HepG2 (cell line): Measurements from ENCODE around the gene ADCY9. TPM values are rescaled to one million over a fixed set of nuclear protein-coding genes. Genes with fewer than 3 reads are reported as not detected.

Experiments used
- ARHGAP35 ChIP-seq: sonication (generic); formaldehyde crosslinking; IDR thresholded peaks from 2 replicates; pipeline ENCODE4 v1.9.0; 2022; ENCODE audit warnings: mild to moderate bottlenecking, inconsistent platforms, moderate library complexity, missing genetic modification reagents, borderline replicate concordance
- ARNT2 ChIP-seq: sonication (generic); formaldehyde crosslinking; IDR thresholded peaks from 2 replicates; pipeline ENCODE4 v1.8.0; 2022; ENCODE audit warnings: mild to moderate bottlenecking, low read depth, missing genetic modification reagents, moderate library complexity
- ELF3 ChIP-seq: IDR thresholded peaks from 2 replicates; pipeline ENCODE4 v1.6.1; 2016; ENCODE audit warnings: missing genetic modification reagents, missing compliant biosample characterization
- GABPB1 ChIP-seq: IDR thresholded peaks from 2 replicates; pipeline ENCODE4 v1.6.1; 2016; ENCODE audit warnings: mild to moderate bottlenecking, missing genetic modification reagents, moderate library complexity, missing compliant biosample characterization
- HOXD1 ChIP-seq: sonication (generic); formaldehyde crosslinking; IDR thresholded peaks from 2 replicates; pipeline ENCODE4 v1.5.0; 2020; ENCODE audit warnings: missing genetic modification reagents
- MEIS1 ChIP-seq: sonication (generic); formaldehyde crosslinking; IDR thresholded peaks from 2 replicates; pipeline ENCODE4 v1.9.0; 2021; ENCODE audit warnings: mild to moderate bottlenecking, missing genetic modification reagents, moderate library complexity, borderline replicate concordance
- MEIS2 ChIP-seq: sonication (generic); formaldehyde crosslinking; IDR thresholded peaks from 2 replicates; pipeline ENCODE4 v1.9.0; 2021; ENCODE audit warnings: mild to moderate bottlenecking, missing genetic modification reagents
- ONECUT2 ChIP-seq: sonication (generic); formaldehyde crosslinking; IDR thresholded peaks from 2 replicates; pipeline ENCODE4 v1.4.0; 2020; ENCODE audit warnings: missing genetic modification reagents
- RBAK ChIP-seq: sonication (generic); formaldehyde crosslinking; IDR thresholded peaks from 2 replicates; pipeline ENCODE4 v1.5.1; 2020; ENCODE audit warnings: mild to moderate bottlenecking, missing genetic modification reagents
- SNAPC2 ChIP-seq: sonication (generic); formaldehyde crosslinking; IDR thresholded peaks from 2 replicates; pipeline ENCODE4 v1.8.1; 2022; ENCODE audit warnings: mild to moderate bottlenecking, missing genetic modification reagents
- TOE1 ChIP-seq: sonication (generic); formaldehyde crosslinking; IDR thresholded peaks from 2 replicates; pipeline ENCODE4 v1.4.0; 2020; ENCODE audit warnings: mild to moderate bottlenecking, missing genetic modification reagents
- TOPORS ChIP-seq: sonication (generic); formaldehyde crosslinking; IDR thresholded peaks from 2 replicates; pipeline ENCODE4 v1.8.0; 2023; ENCODE audit warnings: mild to moderate bottlenecking, missing genetic modification reagents
- ZFP82 ChIP-seq: sonication (generic); formaldehyde crosslinking; IDR thresholded peaks from 2 replicates; pipeline ENCODE4 v1.5.1; 2020; ENCODE audit warnings: mild to moderate bottlenecking, missing genetic modification reagents, borderline replicate concordance
- ZFX ChIP-seq: sonication (generic); formaldehyde crosslinking; IDR thresholded peaks from 2 replicates; pipeline ENCODE4 v1.4.0; 2020; ENCODE audit warnings: mild to moderate bottlenecking, low read depth, missing genetic modification reagents, moderate library complexity
- ZNF292 ChIP-seq: sonication (generic); formaldehyde crosslinking; IDR thresholded peaks from 2 replicates; pipeline ENCODE4 v1.8.1; 2022; ENCODE audit warnings: mild to moderate bottlenecking, low read depth, missing genetic modification reagents, borderline replicate concordance
- ZNF446 ChIP-seq: sonication (generic); formaldehyde crosslinking; IDR thresholded peaks from 2 replicates; pipeline ENCODE4 v1.5.0; 2020; ENCODE audit warnings: mild to moderate bottlenecking, missing genetic modification reagents
- ZNF564 ChIP-seq: sonication (generic); formaldehyde crosslinking; IDR thresholded peaks from 2 replicates; pipeline ENCODE4 v1.8.1; 2023; ENCODE audit warnings: mild to moderate bottlenecking, missing genetic modification reagents
- ZNF615 ChIP-seq: sonication (generic); formaldehyde crosslinking; IDR thresholded peaks from 2 replicates; pipeline ENCODE4 v1.5.0; 2020; ENCODE audit warnings: mild to moderate bottlenecking, missing genetic modification reagents, borderline replicate concordance
- ZNF644 ChIP-seq: IDR thresholded peaks from 2 replicates; pipeline ENCODE4 v1.6.1; 2016; ENCODE audit warnings: low read depth
- polyA plus RNA-seq, 8 experiments: library from polyadenylated mRNA; depleted of rRNA in 3 of 8; stranded (reverse) in 7 of 8; unstranded in 1 of 8; fragments of >200 nt; fragmentation: Illumina TruSeq in 4 of 8; extraction: Trizol in 4 of 8; gene quantifications; 2 replicates each; pipeline versions ENCODE4 v1.2.1 to v1.2.3, GENCODE V29; 2011 to 2016; ENCODE audit warnings: low read depth in 4 of 8, missing spikeins in 1 of 8, mixed read lengths in 1 of 8; ENCODE audit not compliant: insufficient read depth in 1 of 8
- total RNA-seq, 5 experiments: library from RNA; depleted of rRNA; stranded (reverse); fragments of >200 nt; fragmentation: Illumina TruSeq; extraction: Trizol; gene quantifications; 2 replicates each; pipeline ENCODE4 v1.2.3, GENCODE V29; 2016; ENCODE audit warnings: low read depth in 1 of 5
- TF ChIP-seq, protein P1 (sequence below): sonication (generic); formaldehyde crosslinking; IDR thresholded peaks from 2 replicates; pipeline ENCODE4 v1.5.0; 2020; ENCODE audit warnings: mild to moderate bottlenecking, missing genetic modification reagents, borderline replicate concordance
- TF ChIP-seq, protein P2 (sequence below): sonication (generic); formaldehyde crosslinking; IDR thresholded peaks from 2 replicates; pipeline ENCODE4 v1.4.0; 2020; ENCODE audit warnings: missing genetic modification reagents
- TF ChIP-seq, protein P3 (sequence below): sonication (generic); formaldehyde crosslinking; IDR thresholded peaks from 2 replicates; pipeline ENCODE4 v1.5.1; 2020; ENCODE audit warnings: missing genetic modification reagents, mild to moderate bottlenecking, borderline replicate concordance

ADCY9 gene
- total and polyA plus RNA-seq, 2 of the 13 experiments (the other 11 are each of a cell fraction or from before 2014, with no cell fraction given): 11.2 to 13.9 TPM

DNA sequence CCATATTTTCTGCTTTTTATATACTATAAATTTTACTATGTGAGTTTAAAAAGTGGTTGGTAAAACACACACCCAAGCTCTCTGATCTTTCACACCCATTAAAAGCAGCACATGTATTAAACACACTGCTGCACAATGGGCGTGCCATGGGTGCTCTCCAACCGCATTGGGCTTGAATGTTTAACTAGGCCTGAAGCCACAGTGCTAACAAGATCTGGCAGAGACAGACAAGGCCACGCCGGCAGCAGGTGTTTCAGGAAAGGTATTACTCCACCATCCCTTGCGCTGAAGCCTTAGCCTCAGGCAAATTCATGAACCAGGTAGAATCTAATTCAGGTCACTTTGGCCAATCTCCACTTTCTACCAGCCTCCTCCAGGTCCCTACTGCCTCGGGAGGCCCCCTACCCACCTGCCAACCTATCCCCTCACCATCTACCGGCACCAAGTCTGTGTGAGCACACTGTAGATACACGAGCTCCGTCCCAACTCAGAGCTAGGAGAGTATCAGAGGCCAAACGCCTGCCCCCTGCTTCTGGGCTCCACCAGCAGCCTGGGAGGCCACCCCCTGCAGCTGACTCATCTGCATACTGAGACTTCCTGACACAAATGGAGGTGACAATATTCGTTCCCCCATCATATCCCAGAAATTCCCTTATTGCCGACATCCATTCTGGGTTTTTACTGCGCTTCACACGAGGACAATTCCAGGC lies 95.0 kb downstream of the ADCY9 start (continued):
- TF ChIP-seq HOXD1 (no peak), ZNF446 (CRISPR knock-in tag) (no peak), TOPORS (CRISPR knock-in tag) (no peak), ZNF615 (no peak), MEIS1 (no peak), TOE1 (CRISPR knock-in tag) (no peak), ELF3 (CRISPR knock-in tag) (peak; percentile 37; the same call in 1 of the 2 replicates), GABPB1 (CRISPR knock-in tag) (no peak), MEIS2 (CRISPR knock-in tag) (peak; percentile 57; the same call in 1 of the 2 replicates), ZFX (CRISPR knock-in tag) (peak; percentile 94), RBAK (no peak), ARNT2 (CRISPR knock-in tag) (no peak), ARHGAP35 (no peak), ZNF292 (CRISPR knock-in tag) (peak; percentile 72; the same call in 1 of the 2 replicates), ONECUT2 (no peak), SNAPC2 (CRISPR knock-in tag) (0 out of 2 replicates have a peak, but pooled peaks have one; percentile 51), ZNF644 (peak; percentile 85), ZNF564 (CRISPR knock-in tag) (no peak), ZFP82 (CRISPR knock-in tag) (no peak)
- TF ChIP-seq, protein P1, sequence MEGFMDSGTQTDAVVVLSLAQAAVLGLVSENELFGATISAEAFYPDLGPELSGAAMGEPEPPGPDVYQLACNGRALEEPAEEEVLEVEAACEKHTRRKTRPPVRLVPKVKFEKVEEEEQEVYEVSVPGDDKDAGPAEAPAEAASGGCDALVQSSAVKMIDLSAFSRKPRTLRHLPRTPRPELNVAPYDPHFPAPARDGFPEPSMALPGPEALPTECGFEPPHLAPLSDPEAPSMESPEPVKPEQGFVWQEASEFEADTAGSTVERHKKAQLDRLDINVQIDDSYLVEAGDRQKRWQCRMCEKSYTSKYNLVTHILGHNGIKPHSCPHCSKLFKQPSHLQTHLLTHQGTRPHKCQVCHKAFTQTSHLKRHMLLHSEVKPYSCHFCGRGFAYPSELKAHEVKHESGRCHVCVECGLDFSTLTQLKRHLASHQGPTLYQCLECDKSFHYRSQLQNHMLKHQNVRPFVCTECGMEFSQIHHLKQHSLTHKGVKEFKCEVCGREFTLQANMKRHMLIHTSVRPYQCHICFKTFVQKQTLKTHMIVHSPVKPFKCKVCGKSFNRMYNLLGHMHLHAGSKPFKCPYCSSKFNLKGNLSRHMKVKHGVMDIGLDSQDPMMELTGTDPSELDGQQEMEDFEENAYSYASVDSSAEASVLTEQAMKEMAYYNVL: 0 out of 2 replicates have a peak, but pooled peaks have one; percentile 53
- TF ChIP-seq, protein P2, sequence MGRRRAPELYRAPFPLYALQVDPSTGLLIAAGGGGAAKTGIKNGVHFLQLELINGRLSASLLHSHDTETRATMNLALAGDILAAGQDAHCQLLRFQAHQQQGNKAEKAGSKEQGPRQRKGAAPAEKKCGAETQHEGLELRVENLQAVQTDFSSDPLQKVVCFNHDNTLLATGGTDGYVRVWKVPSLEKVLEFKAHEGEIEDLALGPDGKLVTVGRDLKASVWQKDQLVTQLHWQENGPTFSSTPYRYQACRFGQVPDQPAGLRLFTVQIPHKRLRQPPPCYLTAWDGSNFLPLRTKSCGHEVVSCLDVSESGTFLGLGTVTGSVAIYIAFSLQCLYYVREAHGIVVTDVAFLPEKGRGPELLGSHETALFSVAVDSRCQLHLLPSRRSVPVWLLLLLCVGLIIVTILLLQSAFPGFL (CRISPR knock-in tag): no peak
- TF ChIP-seq, protein P3, sequence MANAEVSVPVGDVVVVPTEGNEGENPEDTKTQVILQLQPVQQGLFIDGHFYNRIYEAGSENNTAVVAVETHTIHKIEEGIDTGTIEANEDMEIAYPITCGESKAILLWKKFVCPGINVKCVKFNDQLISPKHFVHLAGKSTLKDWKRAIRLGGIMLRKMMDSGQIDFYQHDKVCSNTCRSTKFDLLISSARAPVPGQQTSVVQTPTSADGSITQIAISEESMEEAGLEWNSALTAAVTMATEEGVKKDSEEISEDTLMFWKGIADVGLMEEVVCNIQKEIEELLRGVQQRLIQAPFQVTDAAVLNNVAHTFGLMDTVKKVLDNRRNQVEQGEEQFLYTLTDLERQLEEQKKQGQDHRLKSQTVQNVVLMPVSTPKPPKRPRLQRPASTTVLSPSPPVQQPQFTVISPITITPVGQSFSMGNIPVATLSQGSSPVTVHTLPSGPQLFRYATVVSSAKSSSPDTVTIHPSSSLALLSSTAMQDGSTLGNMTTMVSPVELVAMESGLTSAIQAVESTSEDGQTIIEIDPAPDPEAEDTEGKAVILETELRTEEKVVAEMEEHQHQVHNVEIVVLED: no peak
